EH (cell line): ENCODE data around the gene CNTD1.
A peak's percentile ranks its signal among the peaks of the same experiment; 100 is the strongest.
"Not testable (repeated sequence)": the region's sequence is repeated elsewhere in the genome, so short reads cannot be mapped to it uniquely, and the experiment has no call there.

Experiments
- DNase-seq: peaks from one replicate; pipeline ENCODE4 v3.0.0-alpha.2; 2015; ENCODE audit warnings: low read depth

The CNTD1 gene

GRCh38 chr17:42844761-42845555 is 46.3 kb downstream of the CNTD1 start:
- no peak for DNase-seq

- DNase-seq: no peak
Measured at GRCh38 chr17:42845556-42845917, 46.9 kb downstream of the CNTD1 start.

GRCh38 chr17:42845918-42846593 is 47.4 kb downstream of the CNTD1 start:
- no peak for DNase-seq

GRCh38 chr17:42846594-42847280 is 48.1 kb downstream of the CNTD1 start:
- DNase-seq: peak; percentile 30

GRCh38 chr17:42848093-42848492 is 49.4 kb downstream of the CNTD1 start:
- no peak for DNase-seq

GRCh38 chr17:42849031-42849430 is 50.4 kb downstream of the CNTD1 start:
- DNase-seq: no peak

GRCh38 chr17:42849451-42850181 is 51.0 kb downstream of the CNTD1 start:
- peak; percentile 30 for DNase-seq

GRCh38 chr17:42850954-42851353 is 52.3 kb downstream of the CNTD1 start, which contains the start of gene AOC3:
TSS of gene AOC3 (plus strand) at chr17:42851199. CDS start at chr17:42851344, 145 bp downstream.
- DNase-seq: no peak

GRCh38 chr17:42851371-42852240 is 52.9 kb downstream of the CNTD1 start:
- DNase-seq: not testable (repeated sequence)

GRCh38 chr17:42852351-42852750 is 53.7 kb downstream of the CNTD1 start:
- DNase-seq: no peak

GRCh38 chr17:42853004-42853403 is 54.3 kb downstream of the CNTD1 start:
- no peak for DNase-seq

GRCh38 chr17:42853597-42853967 is 54.9 kb downstream of the CNTD1 start:
- DNase-seq: no peak

- DNase-seq: no peak
Measured at GRCh38 chr17:42853968-42854790, 55.5 kb downstream of the CNTD1 start.

GRCh38 chr17:42855048-42855596 is 56.5 kb downstream of the CNTD1 start:
- DNase-seq: no peak

- DNase-seq: not testable (repeated sequence)
Measured at GRCh38 chr17:42856093-42856492, 57.4 kb downstream of the CNTD1 start.

GRCh38 chr17:42856516-42856915 is 57.9 kb downstream of the CNTD1 start:
- not testable (repeated sequence) for DNase-seq

- DNase-seq: no peak
Measured at GRCh38 chr17:42857389-42857788, 58.7 kb downstream of the CNTD1 start.
